Measurements from ENCODE around the gene AP1G1. TPM values are rescaled to one million over a fixed set of nuclear protein-coding genes. Genes with fewer than 3 reads are reported as not detected.
"Not testable (repeated sequence)": the region's sequence is repeated elsewhere in the genome, so short reads cannot be mapped to it uniquely, and the experiment has no call there.

The AP1G1 gene
- total RNA-seq, 1 donor from 2014 or later, result 109 TPM

DNA sequence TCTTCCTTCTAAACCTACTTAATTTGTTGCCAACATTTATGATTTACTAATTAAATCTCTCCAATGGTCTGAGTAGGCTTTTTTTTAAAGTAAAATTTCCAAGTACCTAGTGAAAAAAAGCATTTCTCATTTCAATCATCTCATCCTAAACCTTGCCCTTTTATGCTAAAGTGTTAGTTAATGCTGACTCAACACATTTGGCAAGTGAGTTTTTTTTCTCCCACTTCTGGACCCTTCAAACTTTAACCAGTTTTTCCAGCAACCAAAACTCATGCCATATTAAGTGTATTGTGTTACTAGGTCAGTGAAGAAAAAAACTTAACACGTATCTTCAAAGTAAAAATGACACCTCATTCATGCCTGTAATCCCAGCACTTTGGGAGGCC, 5.3 kb downstream of the AP1G1 start:
- peaks cover 20% of the 10 kb centered on the region for H3K4me1 Mint-ChIP-seq
- peaks cover 7% of the 10 kb centered on the region for H3K36me3 Mint-ChIP-seq
- no peaks in the 10 kb centered on the region for H3K9me3 Mint-ChIP-seq
- H3K4me3 Mint-ChIP-seq, result no peak overlapping the region
- peak overlapping the region; percentile 26 for H3K27ac Mint-ChIP-seq
- no peaks in the 10 kb centered on the region for H3K27me3 Mint-ChIP-seq (ENCODE audit: low read depth)
- TF ChIP-seq, protein P1, sequence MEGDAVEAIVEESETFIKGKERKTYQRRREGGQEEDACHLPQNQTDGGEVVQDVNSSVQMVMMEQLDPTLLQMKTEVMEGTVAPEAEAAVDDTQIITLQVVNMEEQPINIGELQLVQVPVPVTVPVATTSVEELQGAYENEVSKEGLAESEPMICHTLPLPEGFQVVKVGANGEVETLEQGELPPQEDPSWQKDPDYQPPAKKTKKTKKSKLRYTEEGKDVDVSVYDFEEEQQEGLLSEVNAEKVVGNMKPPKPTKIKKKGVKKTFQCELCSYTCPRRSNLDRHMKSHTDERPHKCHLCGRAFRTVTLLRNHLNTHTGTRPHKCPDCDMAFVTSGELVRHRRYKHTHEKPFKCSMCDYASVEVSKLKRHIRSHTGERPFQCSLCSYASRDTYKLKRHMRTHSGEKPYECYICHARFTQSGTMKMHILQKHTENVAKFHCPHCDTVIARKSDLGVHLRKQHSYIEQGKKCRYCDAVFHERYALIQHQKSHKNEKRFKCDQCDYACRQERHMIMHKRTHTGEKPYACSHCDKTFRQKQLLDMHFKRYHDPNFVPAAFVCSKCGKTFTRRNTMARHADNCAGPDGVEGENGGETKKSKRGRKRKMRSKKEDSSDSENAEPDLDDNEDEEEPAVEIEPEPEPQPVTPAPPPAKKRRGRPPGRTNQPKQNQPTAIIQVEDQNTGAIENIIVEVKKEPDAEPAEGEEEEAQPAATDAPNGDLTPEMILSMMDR (IDR thresholded peaks at IDR 0.05; ENCODE audit: unreplicated experiment), result no peak
- no peak for DNase-seq (ENCODE audit: low spot score in 2 of 2, unreplicated experiment in 2 of 2)

GRCh38 chr16:71796501-71797097, 12.0 kb downstream of the AP1G1 start:
- Mint-ChIP-seq H3K27me3 (ENCODE audit: low read depth) (no peaks in the 10 kb centered on the region), H3K27ac (peak overlapping the region; percentile 53), H3K4me3 (no peak overlapping the region), H3K4me1 (peaks cover 11% of the 10 kb centered on the region), H3K36me3 (peaks cover 6% of the 10 kb centered on the region), H3K9me3 (no peaks in the 10 kb centered on the region)
- no peak for DNase-seq (ENCODE audit: low spot score in 2 of 2, unreplicated experiment in 2 of 2)
- TF ChIP-seq, protein P1 (IDR thresholded peaks at IDR 0.05; ENCODE audit: unreplicated experiment), result no peak

GRCh38 chr16:71794943-71795342, 13.7 kb downstream of the AP1G1 start:
- Mint-ChIP-seq H3K27ac (peak overlapping the region; percentile 1), H3K36me3 (peaks cover 2% of the 10 kb centered on the region), H3K4me3 (no peak overlapping the region), H3K27me3 (ENCODE audit: low read depth) (no peaks in the 10 kb centered on the region), H3K9me3 (no peaks in the 10 kb centered on the region), H3K4me1 (peaks cover 11% of the 10 kb centered on the region)
- TF ChIP-seq, protein P1 (IDR thresholded peaks at IDR 0.05; ENCODE audit: unreplicated experiment), result no peak
- no peak for DNase-seq (ENCODE audit: low spot score in 2 of 2, unreplicated experiment in 2 of 2)

- Mint-ChIP-seq H3K4me3 (no peak overlapping the region), H3K27me3 (ENCODE audit: low read depth) (no peaks in the 10 kb centered on the region), H3K27ac (no peak overlapping the region), H3K36me3 (peaks cover 6% of the 10 kb centered on the region), H3K9me3 (no peaks in the 10 kb centered on the region), H3K4me1 (peaks cover 8% of the 10 kb centered on the region)
- TF ChIP-seq, protein P1 (IDR thresholded peaks at IDR 0.05; ENCODE audit: unreplicated experiment), result no peak
- no peak for DNase-seq (ENCODE audit: low spot score in 2 of 2, unreplicated experiment in 2 of 2)
Observed at GRCh38 chr16:71794018-71794417, 14.6 kb downstream of the AP1G1 start.

DNA sequence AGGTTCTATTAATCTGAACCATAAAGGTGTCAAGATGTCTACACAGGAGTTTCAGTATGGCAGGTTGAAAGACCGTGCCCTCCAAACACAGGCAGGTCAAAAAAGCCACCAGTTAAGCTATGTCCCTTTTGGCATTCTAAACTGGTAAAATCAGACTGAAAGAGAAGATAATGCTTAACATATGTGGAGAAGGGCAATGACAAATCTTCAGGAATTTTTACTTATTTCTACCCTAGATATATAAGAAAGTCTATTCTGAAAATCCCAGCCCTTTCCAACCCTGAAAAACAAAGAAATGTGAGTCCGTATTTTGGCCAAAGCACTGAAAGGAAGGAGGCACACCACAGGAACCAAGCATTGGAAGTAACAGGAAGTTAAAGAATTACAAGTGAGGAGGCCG, 16.5 kb downstream of the AP1G1 start:
- TF ChIP-seq, protein P1 (IDR thresholded peaks at IDR 0.05; ENCODE audit: unreplicated experiment), result no peak
- no peak for DNase-seq (ENCODE audit: low spot score in 2 of 2, unreplicated experiment in 2 of 2)
- H3K4me1 Mint-ChIP-seq, result peaks cover 5% of the 10 kb centered on the region
- no peak overlapping the region for H3K4me3 Mint-ChIP-seq
- peaks cover 18% of the 10 kb centered on the region for H3K36me3 Mint-ChIP-seq
- no peaks in the 10 kb centered on the region for H3K9me3 Mint-ChIP-seq
- peak overlapping the region; percentile 44 for H3K27ac Mint-ChIP-seq
- H3K27me3 Mint-ChIP-seq (ENCODE audit: low read depth), result no peaks in the 10 kb centered on the region

DNA sequence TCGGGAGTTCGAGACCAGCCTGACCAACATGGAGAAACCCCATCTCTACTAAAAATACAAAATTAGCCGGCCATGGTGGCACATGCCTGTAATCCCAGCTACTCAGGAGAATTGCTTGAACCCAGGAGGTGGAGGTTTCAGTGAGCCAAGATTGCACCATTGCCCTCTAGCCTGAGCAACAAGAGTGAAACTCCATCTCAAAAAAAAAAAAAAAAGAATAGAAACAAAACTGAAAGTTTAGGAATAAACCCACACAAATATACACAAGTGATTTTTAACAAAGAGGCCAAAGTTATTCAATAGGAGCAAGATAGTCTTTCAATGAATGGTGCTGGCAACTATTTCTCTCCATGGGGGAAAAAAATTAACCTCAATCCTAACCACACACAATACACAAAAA, 18.3 kb downstream of the AP1G1 start:
- H3K27me3 Mint-ChIP-seq (ENCODE audit: low read depth); H3K4me1 Mint-ChIP-seq; DNase-seq (ENCODE audit: low spot score in 2 of 2, unreplicated experiment in 2 of 2); H3K4me3 Mint-ChIP-seq; H3K9me3 Mint-ChIP-seq: not testable (repeated sequence)
- Mint-ChIP-seq H3K27ac (peak overlapping the region; percentile 71), H3K36me3 (peaks cover 21% of the 10 kb centered on the region)

Data from mesothelial cell of epicardium (in vitro differentiated cells).